SU-DHL-6 (cell line): ENCODE results near the gene FRMD3.

Experiments
- H2AFZ ChIP-seq: fragments of 200-600 bp; sonication (generic); 2 replicates; pipeline ENCODE4 v1.6.1; 2014; ENCODE audit warnings: low read depth, mild to moderate bottlenecking, moderate library complexity, mixed read lengths, antibody characterized with exemption, low read length; ENCODE audit not compliant: severe bottlenecking
- H3F3A ChIP-seq: fragments of 200-600 bp; shearing (Covaris generic); 2 replicates; pipeline ENCODE4 v1.6.0; 2016; ENCODE audit warnings: antibody characterized with exemption, mild to moderate bottlenecking; ENCODE audit not compliant: insufficient read depth
- H3K27ac ChIP-seq: fragments of 200-600 bp; sonication (generic); 2 replicates; pipeline ENCODE4 v1.5.1; 2016; ENCODE audit warnings: low read depth, mild to moderate bottlenecking, low read length, moderate library complexity, mixed read lengths
- H3K27me3 ChIP-seq: fragments of 200-600 bp; sonication (generic), shearing (Covaris generic); 2 replicates; pipeline ENCODE4 v1.6.0; 2014; ENCODE audit warnings: mild to moderate bottlenecking, low read length
- H3K36me3 ChIP-seq: fragments of 200-600 bp; sonication (generic); 2 replicates; pipeline ENCODE4 v1.6.1; 2014; ENCODE audit warnings: mild to moderate bottlenecking, low read length, mixed read lengths
- H3K4me2 ChIP-seq: fragments of 300-600, 200-600 bp; shearing (Covaris generic), sonication (generic); 2 replicates; pipeline ENCODE4 v1.6.0; 2014; ENCODE audit warnings: low read length, low read depth, mild to moderate bottlenecking; ENCODE audit not compliant: poor library complexity, severe bottlenecking
- H3K4me3 ChIP-seq: fragments of 200-600 bp; sonication (generic); 2 replicates; pipeline ENCODE4 v1.5.1; 2014; ENCODE audit warnings: antibody characterized with exemption, low read length, mild to moderate bottlenecking, mixed read lengths; ENCODE audit not compliant: insufficient read depth, poor library complexity, severe bottlenecking
- H3K79me2 ChIP-seq: fragments of 200-600 bp; sonication (generic); 2 replicates; pipeline ENCODE4 v1.6.1; 2014; ENCODE audit warnings: mild to moderate bottlenecking, low read length, moderate library complexity; ENCODE audit not compliant: insufficient read depth
- H3K9ac ChIP-seq: fragments of 200-600 bp; sonication (generic); 2 replicates; pipeline ENCODE4 v1.7.0; 2014; ENCODE audit warnings: mild to moderate bottlenecking, low read length
- H3K9me2 ChIP-seq: fragments of 200-600 bp; sonication (generic); replicated peaks from 2 replicates; pipeline ENCODE4 v1.6.1; 2014; ENCODE audit warnings: low read length; ENCODE audit not compliant: insufficient read depth
- H3K9me3 ChIP-seq: fragments of 200-600 bp; sonication (generic); 2 replicates; pipeline ENCODE4 v1.6.1; 2014; ENCODE audit warnings: low read length, mixed read lengths; ENCODE audit not compliant: insufficient read depth
- H4K20me1 ChIP-seq: fragments of 200-600 bp; sonication (generic); 2 replicates; pipeline ENCODE4 v1.6.1; 2014; ENCODE audit warnings: low read depth, mild to moderate bottlenecking, antibody characterized with exemption, low read length, moderate library complexity, mixed read lengths
- CTCF ChIP-seq: fragments of 200-600 bp; sonication (generic); IDR thresholded peaks from one replicate; pipeline ENCODE4 v1.5.1; 2017; ENCODE audit warnings: antibody characterized with exemption, mild to moderate bottlenecking, low read length, moderate library complexity; ENCODE audit not compliant: insufficient read depth, poor library complexity, severe bottlenecking
- EZH2phosphoT487 ChIP-seq: fragments of 200-600 bp; sonication (generic), shearing (Covaris generic); conservative IDR thresholded peaks from 2 replicates; pipeline ENCODE4 v1.6.1; 2018; ENCODE audit warnings: mild to moderate bottlenecking, antibody characterized with exemption, low read length, moderate library complexity, mixed read lengths

The FRMD3 gene

GRCh38 chr9:83270116-83270515 lies 268.1 kb downstream of the FRMD3 start:
- Histone ChIP-seq H3K4me2 (no peak overlapping the region), H4K20me1 (no peaks in the 10 kb centered on the region), H3K4me3 (no peak overlapping the region), H3K27me3 (no peaks in the 10 kb centered on the region), H3K9ac (no peak overlapping the region), H3K36me3 (no peaks in the 10 kb centered on the region), H3K27ac (no peak overlapping the region), H3K9me2 (no peaks in the 10 kb centered on the region), H3F3A (no peaks in the 10 kb centered on the region), H3K9me3 (no peaks in the 10 kb centered on the region), H3K79me2 (no peaks in the 10 kb centered on the region), H2AFZ (no peak overlapping the region)
- TF ChIP-seq CTCF, result no peak
- no peak for TF ChIP-seq EZH2phosphoT487

- H3K9ac ChIP-seq, result no peak overlapping the region
- H3K4me2 ChIP-seq, result no peak overlapping the region
- H3K79me2 ChIP-seq, result no peaks in the 10 kb centered on the region
- no peaks in the 10 kb centered on the region for H3K9me3 ChIP-seq
- no peak overlapping the region for H2AFZ ChIP-seq
- TF ChIP-seq CTCF, result no peak
- no peak for TF ChIP-seq EZH2phosphoT487
- H3K27me3 ChIP-seq, result 0 out of 2 replicates have a peak, but pooled peaks cover 3% of the 10 kb centered on the region
- H3K9me2 ChIP-seq, result no peaks in the 10 kb centered on the region
- H4K20me1 ChIP-seq, result no peaks in the 10 kb centered on the region
- no peak overlapping the region for H3K27ac ChIP-seq
- H3K4me3 ChIP-seq, result no peak overlapping the region
- no peaks in the 10 kb centered on the region for H3F3A ChIP-seq
- H3K36me3 ChIP-seq, result no peaks in the 10 kb centered on the region
Measured at GRCh38 chr9:83267741-83268140, 270.5 kb downstream of the FRMD3 start.

- H4K20me1 ChIP-seq, result no peaks in the 10 kb centered on the region
- no peak overlapping the region for H2AFZ ChIP-seq
- H3K27me3 ChIP-seq, result 0 out of 2 replicates have a peak, but pooled peaks cover 3% of the 10 kb centered on the region
- H3K9me2 ChIP-seq, result no peaks in the 10 kb centered on the region
- no peaks in the 10 kb centered on the region for H3F3A ChIP-seq
- no peak overlapping the region for H3K27ac ChIP-seq
- H3K4me2 ChIP-seq, result no peak overlapping the region
- no peaks in the 10 kb centered on the region for H3K79me2 ChIP-seq
- no peak for TF ChIP-seq CTCF
- no peak for TF ChIP-seq EZH2phosphoT487
- no peak overlapping the region for H3K9ac ChIP-seq
- H3K36me3 ChIP-seq, result no peaks in the 10 kb centered on the region
- no peak overlapping the region for H3K4me3 ChIP-seq
- no peaks in the 10 kb centered on the region for H3K9me3 ChIP-seq
Measured at GRCh38 chr9:83266666-83267496, 271.3 kb downstream of the FRMD3 start.
